ENCODE measurements around the gene COMT. TPM values are rescaled to one million over a fixed set of nuclear protein-coding genes. Genes with fewer than 3 reads are reported as not detected.

COMT gene
- total RNA-seq, 1 experiment from 2014 or later: 109 TPM

DNA sequence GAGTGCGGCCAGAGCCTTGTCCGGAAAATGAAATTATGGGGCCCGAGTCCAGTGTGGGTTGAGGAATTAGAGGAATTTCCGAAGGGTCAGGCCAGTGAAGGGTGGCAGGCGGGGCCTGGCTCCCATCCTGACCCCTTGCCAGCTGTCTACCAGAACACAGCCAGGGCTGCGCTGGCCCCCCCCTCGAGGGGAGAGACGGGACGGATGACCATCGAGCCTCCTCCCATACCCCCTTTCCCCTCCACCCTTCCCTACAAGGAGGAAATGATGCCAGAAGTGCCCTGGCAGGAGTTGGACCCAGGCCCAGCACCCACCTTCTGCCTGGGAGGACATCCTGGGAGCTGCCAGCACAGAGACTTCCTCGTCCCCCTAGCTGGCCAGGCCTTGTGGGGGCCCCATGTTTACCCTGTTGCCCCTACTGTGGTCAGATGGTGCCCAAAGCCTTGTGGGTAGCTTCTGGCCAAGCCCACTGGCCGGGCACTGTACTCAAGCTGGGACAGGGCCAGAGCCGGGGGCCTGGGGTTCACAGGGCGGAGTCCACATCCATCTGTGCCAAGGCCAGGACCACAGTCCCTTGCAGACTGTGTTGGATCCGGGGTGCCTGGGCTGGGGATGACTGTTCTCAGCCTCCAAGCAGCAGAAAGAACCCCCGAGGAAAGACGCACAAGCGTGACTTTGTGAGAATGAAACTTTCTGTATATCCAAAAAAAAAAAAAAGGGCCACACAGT, 54.2 kb downstream of the COMT start:
- ATAC-seq: no peak
- CTCF ChIA-PET: no interaction called here
- no TSS peak for BruUV-seq (replicated peaks)

More for the DNA sequence above, 54.2 kb downstream of the COMT start:
- no peak overlapping the region for H3K4me2 ChIP-seq (ENCODE audit: low read length)
- TF ChIP-seq, protein P1, sequence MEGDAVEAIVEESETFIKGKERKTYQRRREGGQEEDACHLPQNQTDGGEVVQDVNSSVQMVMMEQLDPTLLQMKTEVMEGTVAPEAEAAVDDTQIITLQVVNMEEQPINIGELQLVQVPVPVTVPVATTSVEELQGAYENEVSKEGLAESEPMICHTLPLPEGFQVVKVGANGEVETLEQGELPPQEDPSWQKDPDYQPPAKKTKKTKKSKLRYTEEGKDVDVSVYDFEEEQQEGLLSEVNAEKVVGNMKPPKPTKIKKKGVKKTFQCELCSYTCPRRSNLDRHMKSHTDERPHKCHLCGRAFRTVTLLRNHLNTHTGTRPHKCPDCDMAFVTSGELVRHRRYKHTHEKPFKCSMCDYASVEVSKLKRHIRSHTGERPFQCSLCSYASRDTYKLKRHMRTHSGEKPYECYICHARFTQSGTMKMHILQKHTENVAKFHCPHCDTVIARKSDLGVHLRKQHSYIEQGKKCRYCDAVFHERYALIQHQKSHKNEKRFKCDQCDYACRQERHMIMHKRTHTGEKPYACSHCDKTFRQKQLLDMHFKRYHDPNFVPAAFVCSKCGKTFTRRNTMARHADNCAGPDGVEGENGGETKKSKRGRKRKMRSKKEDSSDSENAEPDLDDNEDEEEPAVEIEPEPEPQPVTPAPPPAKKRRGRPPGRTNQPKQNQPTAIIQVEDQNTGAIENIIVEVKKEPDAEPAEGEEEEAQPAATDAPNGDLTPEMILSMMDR (IDR thresholded peaks at IDR 0.05 in 2 of 3, conservative IDR thresholded peaks at IDR 0.05 in 1 of 3; ENCODE audit: borderline replicate concordance in 1 of 3, insufficient read depth in 1 of 3, low read depth in 2 of 3, low read length in 2 of 3): no peak
- TF ChIP-seq POLR2AphosphoS5 (IDR thresholded peaks at IDR 0.05; ENCODE audit: low read depth, low read length): no peak
- no peak for TF ChIP-seq YY1 (IDR thresholded peaks at IDR 0.05; ENCODE audit: extremely low read depth, insufficient replicate concordance, low read depth, low read length)
- TF ChIP-seq CEBPB (IDR thresholded peaks at IDR 0.05; ENCODE audit: low read depth): no peak
- no peak for TF ChIP-seq JUND (IDR thresholded peaks at IDR 0.05)
- TF ChIP-seq POLR2A (IDR thresholded peaks at IDR 0.05; ENCODE audit: borderline replicate concordance, extremely low read depth, insufficient read depth, insufficient read length): no peak
- no peak for TF ChIP-seq RAD21 (IDR thresholded peaks at IDR 0.05; ENCODE audit: low read depth)
- TF ChIP-seq, protein P2, sequence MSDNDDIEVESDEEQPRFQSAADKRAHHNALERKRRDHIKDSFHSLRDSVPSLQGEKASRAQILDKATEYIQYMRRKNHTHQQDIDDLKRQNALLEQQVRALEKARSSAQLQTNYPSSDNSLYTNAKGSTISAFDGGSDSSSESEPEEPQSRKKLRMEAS (IDR thresholded peaks at IDR 0.05): no peak
- TF ChIP-seq ELF1 (IDR thresholded peaks at IDR 0.05; ENCODE audit: borderline replicate concordance, low read depth): no peak
- TF ChIP-seq, protein P3, sequence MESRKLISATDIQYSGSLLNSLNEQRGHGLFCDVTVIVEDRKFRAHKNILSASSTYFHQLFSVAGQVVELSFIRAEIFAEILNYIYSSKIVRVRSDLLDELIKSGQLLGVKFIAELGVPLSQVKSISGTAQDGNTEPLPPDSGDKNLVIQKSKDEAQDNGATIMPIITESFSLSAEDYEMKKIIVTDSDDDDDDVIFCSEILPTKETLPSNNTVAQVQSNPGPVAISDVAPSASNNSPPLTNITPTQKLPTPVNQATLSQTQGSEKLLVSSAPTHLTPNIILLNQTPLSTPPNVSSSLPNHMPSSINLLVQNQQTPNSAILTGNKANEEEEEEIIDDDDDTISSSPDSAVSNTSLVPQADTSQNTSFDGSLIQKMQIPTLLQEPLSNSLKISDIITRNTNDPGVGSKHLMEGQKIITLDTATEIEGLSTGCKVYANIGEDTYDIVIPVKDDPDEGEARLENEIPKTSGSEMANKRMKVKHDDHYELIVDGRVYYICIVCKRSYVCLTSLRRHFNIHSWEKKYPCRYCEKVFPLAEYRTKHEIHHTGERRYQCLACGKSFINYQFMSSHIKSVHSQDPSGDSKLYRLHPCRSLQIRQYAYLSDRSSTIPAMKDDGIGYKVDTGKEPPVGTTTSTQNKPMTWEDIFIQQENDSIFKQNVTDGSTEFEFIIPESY (IDR thresholded peaks at IDR 0.05; ENCODE audit: extremely low read depth, insufficient replicate concordance, low read length): no peak
- no peak for TF ChIP-seq SP1 (IDR thresholded peaks at IDR 0.05; ENCODE audit: low read depth)
- TF ChIP-seq FOSL1 (IDR thresholded peaks at IDR 0.05; ENCODE audit: low read depth): no peak
- H3K27ac ChIP-seq (ENCODE audit: low read depth, low read length): no peak overlapping the region
- H3K9ac ChIP-seq (ENCODE audit: low read length): no peak overlapping the region
- intact Hi-C loops (cut with micrococcal nuclease): no loop called here
- H3K4me1 ChIP-seq (ENCODE audit: control insufficient read depth in 1 of 2, insufficient read depth in 2 of 2, low read length in 2 of 2): peaks cover 0 to 5% of the 10 kb centered on the region in 2 experiments; a peak in 1 of 4 replicates
- H4K20me1 ChIP-seq (ENCODE audit: insufficient read depth): no peaks in the 10 kb centered on the region
- H3K4me3 ChIP-seq (replicated peaks in 1 of 2; ENCODE audit: low read depth in 1 of 2, low read length in 2 of 2): no peak overlapping the region
- POLR2A ChIA-PET: no interaction called here
- DNase-seq (ENCODE audit: low read depth, low spot score): no peak
- H3K36me3 ChIP-seq (ENCODE audit: control insufficient read depth in 1 of 2, insufficient read depth in 2 of 2, low read length in 2 of 2): no peaks in the 10 kb centered on the region
- RAD21 ChIA-PET (ENCODE audit: low non-redundant PET in 1 of 2, low total read pairs in 2 of 2, uncharacterized antibody in 2 of 2, unreplicated experiment in 2 of 2): no interaction called here
- H3K27me3 ChIP-seq (ENCODE audit: insufficient read depth, low read length): no peaks in the 10 kb centered on the region
- no peak overlapping the region for H2AFZ ChIP-seq (ENCODE audit: low read depth, low read length, poor library complexity, severe bottlenecking)
- no peaks in the 10 kb centered on the region for H3K9me2 ChIP-seq (ENCODE audit: insufficient read depth)
- H3K79me2 ChIP-seq (ENCODE audit: insufficient read depth, low read length): no peaks in the 10 kb centered on the region
- H3K9me3 ChIP-seq (ENCODE audit: control insufficient read depth in 1 of 2, insufficient read depth in 1 of 2, low read depth in 1 of 2, low read length in 2 of 2): no peaks in the 10 kb centered on the region
